GM21529 (cell line): ENCODE data around the gene IFITM5.
A peak's percentile ranks its signal among the peaks of the same experiment; 100 is the strongest.
"Not testable (repeated sequence)": the region's sequence is repeated elsewhere in the genome, so short reads cannot be mapped to it uniquely, and the experiment has no call there.

Experiments
- ATAC-seq: cut with Tn5 transposase; IDR thresholded peaks from one replicate; pipeline ENCODE4 v1.9.1; 2021; ENCODE audit not compliant: unreplicated experiment

IFITM5 gene

DNA sequence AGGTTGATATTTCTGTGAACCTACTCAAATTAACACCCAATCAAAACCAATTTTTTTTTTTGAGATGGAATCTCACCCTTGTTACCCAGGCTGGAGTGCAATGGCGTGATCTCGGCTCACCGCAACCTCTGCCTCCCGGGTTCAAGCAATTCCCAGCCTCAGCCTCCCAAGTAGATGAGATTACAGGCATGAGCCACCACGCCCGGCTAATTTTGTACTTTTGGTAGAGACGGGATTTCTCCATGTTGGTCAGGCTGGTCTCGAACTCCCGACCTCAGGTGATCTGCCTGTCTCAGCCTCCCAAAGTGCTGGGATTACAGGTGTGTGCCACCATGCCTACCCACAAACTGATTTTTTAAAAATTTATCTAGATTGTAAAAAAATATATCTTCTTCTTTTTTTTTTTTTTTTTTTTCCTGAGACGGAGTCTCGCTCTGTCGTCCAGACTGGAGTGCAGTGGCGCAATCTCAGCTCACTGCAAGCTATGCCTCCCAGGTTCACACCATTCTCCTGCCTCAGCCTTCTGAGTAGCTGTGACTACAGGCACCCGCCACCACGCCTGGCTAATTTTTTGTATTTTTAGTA, 29.3 kb upstream of the IFITM5 start:
- not testable (repeated sequence) for ATAC-seq

DNA sequence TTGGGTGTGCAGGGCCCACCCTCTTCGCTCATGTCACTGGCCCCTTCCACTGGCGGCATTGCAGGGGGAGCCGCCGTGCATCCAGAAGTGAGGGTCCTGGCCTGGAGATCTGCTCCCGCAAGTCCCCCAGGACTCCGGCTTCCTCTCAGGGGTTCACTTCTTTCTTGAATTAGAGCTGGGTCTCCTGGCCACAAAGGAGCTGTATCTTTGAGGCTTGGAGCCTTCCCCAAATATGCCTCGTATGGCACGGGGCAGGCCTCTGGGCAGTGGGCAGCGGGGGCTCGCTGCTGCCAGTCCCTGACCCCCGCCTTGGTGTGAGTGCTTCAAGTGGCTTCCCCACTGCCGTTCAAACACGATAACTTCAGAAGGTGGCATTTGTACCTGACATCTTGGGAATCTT, 28.7 kb upstream of the IFITM5 start:
- no peak for ATAC-seq

DNA sequence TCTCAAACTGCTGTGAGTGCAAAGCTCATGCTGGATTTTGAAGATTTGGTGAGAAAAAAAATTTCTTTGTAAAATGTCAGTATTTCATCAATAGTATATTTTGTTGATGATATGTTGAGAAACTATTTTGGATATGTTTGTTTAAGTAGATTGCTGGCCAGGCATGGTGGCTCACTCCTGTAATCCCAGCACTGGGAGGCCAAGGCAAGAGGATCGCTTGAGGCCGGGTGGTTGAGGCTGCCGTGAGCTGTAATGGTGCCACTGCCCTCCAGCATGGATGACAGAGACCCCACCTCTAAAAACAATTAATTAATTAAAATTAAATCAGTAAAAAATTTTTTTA, 28.2 kb upstream of the IFITM5 start:
- ATAC-seq = no peak

DNA sequence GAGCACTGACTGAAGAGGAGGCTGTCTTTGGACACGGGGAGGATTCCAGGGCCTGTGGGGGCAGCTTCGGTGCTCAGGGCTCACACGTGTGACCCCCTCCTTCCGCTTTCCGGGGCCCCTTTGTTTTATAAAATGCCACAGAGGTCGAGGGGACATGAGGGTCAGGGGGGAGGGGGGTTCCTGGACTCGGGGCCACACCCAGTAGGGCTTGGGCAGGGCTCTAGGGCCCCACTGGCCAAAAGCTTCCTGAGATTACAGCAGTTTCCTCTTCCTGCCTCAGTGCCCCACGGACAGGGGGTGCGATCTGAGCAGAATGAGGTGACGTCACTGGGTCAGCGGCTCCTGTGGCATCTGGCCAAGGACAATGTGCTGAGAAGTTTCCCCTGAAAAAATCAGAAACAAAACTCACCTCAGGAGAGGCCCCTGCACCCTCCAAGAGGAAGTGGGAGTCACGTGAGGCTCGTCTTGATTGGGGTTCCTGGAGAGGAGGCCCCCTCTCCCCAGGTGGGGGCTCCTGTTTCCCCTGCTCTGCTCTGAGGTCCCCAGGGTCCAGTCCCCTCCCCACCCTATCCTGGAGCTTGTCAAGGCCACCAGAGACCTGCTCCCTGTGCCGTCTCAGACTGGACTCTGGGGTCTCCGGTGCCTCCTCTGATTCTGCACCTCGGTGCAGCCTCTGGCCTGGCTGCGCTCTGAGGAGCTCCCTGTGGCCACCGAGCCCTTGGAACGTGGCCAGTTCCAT, 27.7 kb upstream of the IFITM5 start:
- ATAC-seq = peak; percentile 74

DNA sequence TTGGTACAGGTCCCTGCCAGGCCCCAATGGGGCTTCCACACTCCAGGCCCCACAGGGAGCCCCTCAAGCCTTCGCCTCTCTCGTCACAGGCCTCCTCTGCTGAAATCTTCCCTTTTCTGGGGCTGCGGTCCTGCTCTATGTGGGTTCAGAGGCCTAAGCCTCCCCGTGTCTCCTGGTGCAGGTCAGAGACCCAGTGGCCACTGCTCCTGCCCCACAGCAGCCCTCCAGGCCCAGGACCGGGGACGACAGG, 27.2 kb upstream of the IFITM5 start:
- ATAC-seq = peak; percentile 4

DNA sequence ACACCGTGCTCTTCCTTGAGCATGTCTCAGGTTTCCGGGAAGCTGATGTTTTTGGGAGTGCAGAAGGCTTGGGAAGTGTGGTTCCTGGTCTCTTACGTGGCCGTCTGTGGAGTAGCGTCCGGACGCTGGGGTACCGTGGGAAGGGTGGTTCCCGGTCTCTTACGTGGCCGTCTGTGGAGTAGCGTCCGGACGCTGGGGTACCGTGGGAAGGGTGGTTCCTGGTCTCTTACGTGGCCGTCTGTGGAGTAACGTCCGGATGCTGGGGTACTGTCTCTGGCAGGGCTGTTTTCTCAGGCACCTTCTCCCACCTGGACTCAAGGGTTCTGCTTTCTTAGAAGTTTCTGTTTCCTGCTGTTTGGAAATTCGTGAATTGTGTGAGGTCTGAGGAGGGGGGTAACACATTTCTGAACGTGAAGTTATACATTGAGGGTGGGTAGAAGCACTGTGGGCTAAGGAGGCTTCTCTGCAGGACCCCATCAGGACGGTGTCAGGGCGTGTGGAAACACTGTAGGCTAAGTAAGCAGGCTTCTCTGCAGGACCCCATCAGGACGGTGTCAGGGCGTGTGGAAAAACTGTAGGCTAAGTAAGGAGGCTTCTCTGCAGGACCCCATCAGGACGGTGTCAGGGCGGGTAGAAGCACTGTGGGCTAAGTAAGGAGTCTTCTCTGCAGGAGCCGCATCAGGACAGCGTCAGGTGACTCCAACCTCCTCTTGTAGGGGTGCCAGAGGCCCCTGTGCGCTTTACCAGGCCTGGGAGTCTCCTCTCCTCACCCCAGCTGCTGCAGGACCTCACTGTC, 26.7 kb upstream of the IFITM5 start:
- no peak for ATAC-seq

DNA sequence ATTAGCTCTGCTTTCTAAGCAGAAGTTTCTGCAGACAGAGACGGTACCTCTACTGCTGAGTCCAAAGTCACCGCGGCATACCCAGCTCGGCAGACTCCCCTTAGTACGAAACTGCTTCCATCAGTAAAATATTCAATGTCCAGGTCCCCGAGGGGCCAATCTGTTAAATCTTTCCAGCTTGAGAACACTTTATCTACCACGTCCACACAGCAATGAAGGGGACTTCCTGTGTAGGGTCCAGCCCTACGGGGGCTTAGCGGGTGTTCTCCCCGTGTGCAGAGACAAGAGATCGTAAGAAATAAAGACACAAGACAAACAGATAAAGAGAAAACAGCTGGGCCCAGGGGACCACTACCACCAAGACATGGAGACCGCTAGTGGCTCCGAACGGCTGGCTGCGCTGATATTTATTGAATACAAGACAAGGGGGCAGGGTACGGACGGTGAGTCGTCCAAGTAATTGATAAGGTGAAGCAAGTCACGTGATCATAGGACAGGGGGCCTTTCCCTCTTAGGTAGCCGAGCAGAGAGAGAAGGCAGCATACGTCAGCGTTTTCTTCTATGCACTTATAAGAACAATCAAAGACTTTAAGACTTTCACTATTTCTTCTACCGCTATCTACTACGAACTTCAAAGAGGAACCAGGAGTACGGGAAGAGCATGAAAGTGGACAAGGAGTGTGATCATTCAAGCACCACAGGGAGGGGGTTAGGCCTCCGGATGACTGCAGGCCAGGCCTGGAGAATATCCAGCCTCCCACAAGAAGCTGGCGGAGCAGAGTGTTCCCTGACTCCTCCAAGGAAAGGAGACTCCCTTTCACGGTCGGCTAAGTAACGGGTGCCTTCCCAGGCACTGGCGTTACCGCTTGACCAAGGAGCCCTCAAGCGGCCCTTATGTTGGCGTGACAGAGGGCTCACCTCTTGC, 25.5 kb upstream of the IFITM5 start:
- not testable (repeated sequence) for ATAC-seq

DNA sequence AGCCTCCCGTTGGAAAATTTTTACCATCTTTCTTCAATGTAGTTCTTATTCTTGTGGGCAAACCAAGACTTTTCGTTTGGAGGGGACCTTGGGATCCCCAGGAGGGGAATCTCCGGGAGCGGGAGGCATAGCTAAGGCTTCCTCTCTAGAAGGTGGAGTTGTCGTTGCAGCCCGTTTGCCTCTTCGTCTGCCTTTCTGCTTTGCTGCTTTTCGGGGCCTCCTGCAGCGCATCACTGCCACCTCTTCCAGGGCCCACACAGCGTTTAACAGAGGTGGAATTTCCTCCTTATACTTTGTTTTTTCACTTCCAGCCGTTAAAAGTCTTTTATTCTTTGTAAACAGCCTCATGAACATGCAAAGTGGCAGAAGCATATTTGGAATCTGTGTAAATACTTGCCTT, 24.8 kb upstream of the IFITM5 start:
- ATAC-seq = no peak

DNA sequence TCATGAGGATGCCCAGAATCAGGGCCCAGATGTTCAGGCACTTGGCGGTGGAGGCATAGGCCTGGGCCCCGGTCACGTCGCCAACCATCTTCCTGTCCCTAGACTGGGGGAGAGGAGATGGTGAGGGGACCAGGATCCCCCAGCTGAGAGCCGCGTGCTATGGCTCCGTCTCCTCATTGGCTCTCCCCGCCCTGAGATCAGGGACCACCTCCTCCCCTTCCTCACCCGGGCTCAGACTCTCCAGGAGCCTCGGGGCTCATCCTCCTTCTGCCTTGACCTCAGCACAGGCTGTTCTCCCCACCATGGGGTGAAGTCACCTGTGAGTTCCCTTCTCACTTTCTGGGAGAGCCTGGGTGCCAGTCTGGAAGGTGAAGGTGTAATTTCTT, 20.6 kb upstream of the IFITM5 start:
- ATAC-seq = not testable (repeated sequence)

DNA sequence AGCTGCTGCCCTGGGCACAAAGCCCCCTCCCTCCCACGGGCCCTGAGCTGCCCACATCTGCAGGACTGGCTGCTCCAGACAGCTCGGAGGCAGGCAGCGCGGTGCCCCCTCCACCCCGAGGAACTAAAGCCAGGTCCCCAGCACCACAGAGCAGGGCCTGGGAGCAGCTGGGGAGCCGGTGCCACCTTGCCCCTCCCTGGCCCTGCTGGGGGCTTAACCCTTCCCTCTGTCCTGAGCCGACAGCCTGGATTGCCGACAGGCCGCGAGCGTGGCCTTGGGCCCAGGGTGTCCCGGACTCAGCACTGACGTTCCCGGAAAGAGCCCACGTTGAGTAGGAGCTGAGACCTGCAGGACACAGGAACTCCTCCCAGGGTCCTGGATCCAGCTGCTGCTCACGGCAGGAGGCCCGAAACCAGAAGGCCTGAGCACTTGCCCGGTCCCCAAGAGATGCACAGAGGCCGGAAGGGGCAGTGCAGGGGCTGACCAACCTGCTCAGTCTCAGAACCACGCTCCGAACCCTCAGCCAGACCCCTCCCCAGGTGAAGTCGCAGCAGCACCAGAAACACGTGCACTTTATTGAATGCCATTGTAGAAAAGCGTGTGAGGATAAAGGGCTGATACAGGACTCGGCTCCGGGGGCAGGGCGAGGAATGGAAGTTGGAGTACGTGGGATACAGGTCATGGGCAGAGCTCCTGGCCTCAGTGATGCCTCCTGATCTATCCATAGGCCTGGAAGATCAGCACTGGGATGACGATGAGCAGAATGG, 20.0 kb upstream of the IFITM5 start:
- ATAC-seq = not testable (repeated sequence)

DNA sequence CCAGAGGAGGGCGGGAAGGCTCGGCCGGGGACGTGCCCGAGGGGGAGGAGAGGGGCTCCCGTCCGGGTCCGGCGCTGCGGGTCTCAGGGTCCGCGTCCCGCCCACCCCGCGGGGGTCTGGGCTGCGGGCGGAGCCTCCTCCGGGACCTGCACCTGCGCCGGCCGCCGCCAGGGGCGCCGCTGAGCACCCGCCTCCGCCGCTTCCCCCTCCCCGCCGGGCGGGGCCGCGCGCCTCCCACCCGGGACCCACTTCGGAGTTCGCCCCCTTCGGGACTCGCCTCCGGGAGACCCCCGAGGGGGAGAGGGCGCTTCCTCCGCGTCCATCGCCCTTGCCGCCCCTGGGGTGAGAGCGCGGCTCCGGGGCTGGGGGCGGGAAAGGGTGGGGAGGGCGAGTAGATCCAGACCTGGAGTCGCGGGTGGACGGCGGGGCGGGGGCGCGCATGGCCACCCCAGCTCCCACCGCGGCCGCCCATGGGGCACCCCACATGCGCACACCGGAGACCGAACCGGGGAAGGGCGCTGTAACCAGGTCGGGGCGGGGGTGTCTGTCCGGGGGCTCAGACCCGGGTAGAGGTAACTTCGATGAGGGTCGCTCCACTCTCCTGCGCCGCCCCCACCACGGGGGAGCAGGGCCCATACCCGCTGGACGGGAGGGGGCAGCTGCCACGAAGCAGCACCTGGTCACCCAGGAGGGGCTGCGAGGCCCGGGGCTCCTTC, 19.2 kb upstream of the IFITM5 start:
- not testable (repeated sequence) for ATAC-seq

DNA sequence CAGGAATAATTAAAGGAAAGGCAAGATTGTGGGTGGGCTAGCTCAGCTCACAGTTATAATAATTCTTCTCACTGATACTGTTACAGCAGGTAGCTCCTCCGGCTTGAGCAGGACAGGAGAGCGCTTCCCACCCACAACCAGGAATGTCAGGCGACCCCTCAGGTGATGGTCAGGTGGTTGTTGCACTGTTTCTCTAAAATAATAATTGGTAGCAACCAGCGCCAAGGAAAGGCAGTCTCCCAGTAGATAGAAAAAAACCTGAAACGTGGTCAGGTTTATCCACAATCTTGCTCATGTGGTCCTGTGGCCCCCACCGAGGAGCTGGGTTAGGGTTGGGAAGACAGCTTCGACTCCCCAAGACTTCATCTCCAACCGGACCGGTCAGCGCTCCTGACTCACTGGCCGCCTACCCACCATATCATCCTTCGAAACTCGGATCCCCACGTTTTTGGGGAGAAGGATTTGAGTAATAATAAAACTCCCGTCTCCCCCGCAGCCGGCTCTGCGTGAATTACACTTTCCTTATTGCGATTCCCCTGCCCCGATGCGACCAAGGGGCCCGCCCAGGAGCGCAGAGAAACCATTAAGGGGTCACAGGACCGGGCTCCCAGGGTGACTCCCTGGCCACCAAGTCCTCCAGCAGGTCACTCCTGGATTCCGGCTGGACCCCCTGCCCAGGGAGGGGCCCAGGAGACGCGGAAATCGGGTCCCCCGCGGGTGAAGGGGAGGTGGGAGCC, 18.5 kb upstream of the IFITM5 start:
- ATAC-seq = not testable (repeated sequence)

DNA sequence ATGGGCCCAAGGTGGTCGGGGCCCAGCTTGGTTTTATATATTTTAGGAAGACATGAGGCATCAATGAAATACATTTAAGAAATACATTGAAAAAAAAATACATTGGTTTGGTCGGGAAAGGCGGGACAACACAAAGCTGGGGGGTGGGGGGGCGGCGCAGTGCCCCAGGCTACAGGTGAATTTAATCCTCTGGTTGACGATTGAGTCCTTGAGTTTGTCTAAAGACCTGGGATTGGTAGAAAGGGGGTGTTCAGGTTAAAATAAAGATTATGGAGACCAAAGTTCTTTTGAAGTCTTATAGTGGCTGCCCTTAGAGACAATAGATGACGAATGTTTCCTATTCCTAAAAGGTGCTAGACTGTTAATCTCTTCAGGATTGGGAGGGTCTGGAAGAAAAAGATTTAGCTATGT, 17.6 kb upstream of the IFITM5 start:
- no peak for ATAC-seq

DNA sequence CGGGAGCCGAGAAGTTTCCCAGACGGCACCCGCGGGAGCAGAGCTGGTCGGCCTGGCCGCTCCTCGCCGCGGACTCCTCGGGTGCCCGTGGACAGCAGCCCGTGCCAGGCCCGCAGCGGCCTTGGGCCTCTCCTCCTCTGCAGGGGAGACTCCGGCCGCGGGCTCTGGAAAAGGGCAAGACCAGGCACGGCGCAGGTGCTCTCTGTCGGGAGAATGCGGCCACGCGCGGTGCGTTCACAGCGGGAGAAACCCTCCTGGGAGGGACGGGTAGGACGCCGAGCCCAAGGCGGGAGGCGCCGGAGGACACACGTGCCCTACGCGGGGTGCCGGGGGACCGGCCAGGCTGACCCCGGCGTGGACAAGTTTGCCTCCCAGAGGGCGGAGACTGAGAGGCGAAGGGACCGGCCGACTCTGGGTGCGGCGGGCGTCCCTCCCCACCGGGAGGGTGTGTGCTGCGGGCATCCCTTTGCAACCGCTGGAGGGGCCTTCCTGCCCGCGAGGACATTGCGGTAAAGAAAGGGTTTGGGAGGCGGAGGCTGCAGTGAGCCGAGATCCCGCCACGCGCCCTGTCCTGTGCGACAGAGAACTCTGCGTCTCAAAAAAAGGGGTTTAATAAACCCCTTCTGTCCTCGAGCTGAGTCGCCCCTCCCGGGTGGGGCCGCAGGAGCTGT, 16.8 kb upstream of the IFITM5 start:
- no peak for ATAC-seq

DNA sequence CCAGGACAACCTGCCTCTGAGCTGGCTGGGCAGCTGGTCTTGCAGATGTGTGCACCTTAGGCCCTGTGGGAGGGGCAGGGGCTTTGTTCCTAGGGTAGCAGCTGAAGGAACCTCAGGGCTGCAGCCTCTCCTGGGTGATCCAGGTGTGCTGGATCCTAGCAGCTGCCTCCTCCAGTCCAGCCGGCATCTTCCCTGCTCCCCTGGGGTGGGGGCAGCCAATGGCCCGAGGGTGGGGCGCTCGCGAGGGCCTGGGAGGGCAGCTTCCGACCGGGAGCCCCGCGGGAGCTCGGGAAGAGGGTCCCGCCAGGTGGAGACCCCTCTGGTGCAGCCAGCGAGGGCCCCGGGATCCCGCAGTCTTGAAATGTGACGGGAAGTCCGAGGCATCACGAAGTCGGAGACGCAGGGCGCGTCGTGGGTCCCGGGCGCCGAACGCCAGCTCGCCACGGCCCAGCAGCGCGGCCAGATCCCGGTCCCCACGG, 16.2 kb upstream of the IFITM5 start:
- ATAC-seq = no peak

DNA sequence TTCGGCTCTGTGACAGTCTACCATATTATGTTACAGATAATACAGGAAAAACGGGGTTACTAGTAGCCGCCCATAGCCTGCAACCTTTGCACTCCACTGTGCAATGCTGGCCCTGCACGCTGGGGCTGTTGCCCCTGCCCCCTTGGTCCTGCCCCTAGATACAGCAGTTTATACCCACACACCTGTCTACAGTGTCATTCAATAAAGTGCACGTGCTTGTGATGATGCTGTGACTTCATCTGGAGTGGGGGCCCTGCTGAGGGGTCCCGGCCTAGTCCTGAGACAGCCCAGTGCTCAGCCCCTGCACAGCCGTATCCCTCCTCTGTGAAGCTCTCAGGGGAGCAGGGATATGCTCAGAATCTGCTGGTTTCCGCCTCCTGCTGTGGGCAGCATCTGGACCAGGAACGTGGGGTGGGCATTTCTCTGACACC, 15.7 kb upstream of the IFITM5 start:
- ATAC-seq = no peak

DNA sequence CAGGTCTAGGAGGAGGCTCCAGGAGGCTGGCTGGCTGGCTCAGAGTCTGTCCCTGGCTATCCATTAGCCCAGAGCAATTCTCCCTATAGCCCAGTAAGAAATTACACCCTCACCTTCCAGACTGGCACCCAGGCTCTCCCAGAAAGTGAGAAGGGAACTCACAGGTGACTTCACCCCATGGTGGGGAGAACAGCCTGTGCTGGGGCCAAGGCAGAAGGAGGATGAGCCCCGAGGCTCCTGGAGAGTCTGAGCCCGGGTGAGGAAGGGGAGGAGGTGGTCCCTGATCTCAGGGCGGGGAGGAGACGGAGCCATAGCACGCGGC, 15.2 kb upstream of the IFITM5 start:
- not testable (repeated sequence) for ATAC-seq

DNA sequence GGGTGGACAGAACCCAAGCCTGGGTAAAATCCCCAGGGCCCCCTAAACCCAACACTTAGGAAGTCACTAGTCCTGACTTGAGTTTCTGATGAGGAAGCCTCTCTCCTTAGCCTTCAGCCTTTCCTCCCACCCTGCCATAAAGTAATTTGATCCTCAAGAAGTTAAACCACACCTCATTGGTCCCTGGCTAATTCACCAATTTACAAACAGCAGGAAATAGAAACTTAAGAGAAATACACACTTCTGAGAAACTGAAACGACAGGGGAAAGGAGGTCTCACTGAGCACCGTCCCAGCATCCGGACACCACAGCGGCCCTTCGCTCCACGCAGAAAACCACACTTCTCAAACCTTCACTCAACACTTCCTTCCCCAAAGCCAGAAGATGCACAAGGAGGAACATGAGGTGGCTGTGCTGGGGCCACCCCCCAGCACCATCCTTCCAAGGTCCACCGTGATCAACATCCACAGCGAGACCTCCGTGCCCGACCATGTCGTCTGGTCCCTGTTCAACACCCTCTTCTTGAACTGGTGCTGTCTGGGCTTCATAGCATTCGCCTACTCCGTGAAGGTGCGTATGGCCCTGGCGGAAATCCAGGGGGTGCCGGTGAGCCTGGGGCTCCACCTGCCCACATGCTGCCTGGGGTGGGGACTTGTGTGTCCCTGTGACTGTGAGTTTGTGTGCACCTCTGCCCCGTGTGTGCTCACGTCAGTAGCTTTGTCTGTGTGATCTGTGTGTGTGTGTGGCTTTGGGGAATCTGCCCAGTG, 14.6 kb upstream of the IFITM5 start, which contains the start of gene IFITM1:
Gene IFITM1, plus strand, starts transcription at position 254 of the 767 bp plus-strand sequence. Its CDS starts 131 bp downstream, at position 385.
- peak; percentile 37 for ATAC-seq
